ENCODE results near the gene SETX.

GRCh38 chr9:132357764-132358163 is 3.0 kb upstream of the SETX start:
- TF ChIP-seq CTCF (IDR thresholded peaks at IDR 0.05) (no peak), EZH2 (IDR thresholded peaks at IDR 0.05; ENCODE audit: borderline replicate concordance, insufficient read depth, low read depth, low read length, poor library complexity, severe bottlenecking) (no peak)

Data from B cell (primary cell).